IPS DF 4.7 (cell line): Measurements from ENCODE around the gene GBE1.

Experiments used
- DNase-seq: peaks from one replicate; pipeline ENCODE4 v3.0.0-alpha.2; 2013; ENCODE audit warnings: low spot score; ENCODE audit errors: extremely low read depth

Gene GBE1

DNA sequence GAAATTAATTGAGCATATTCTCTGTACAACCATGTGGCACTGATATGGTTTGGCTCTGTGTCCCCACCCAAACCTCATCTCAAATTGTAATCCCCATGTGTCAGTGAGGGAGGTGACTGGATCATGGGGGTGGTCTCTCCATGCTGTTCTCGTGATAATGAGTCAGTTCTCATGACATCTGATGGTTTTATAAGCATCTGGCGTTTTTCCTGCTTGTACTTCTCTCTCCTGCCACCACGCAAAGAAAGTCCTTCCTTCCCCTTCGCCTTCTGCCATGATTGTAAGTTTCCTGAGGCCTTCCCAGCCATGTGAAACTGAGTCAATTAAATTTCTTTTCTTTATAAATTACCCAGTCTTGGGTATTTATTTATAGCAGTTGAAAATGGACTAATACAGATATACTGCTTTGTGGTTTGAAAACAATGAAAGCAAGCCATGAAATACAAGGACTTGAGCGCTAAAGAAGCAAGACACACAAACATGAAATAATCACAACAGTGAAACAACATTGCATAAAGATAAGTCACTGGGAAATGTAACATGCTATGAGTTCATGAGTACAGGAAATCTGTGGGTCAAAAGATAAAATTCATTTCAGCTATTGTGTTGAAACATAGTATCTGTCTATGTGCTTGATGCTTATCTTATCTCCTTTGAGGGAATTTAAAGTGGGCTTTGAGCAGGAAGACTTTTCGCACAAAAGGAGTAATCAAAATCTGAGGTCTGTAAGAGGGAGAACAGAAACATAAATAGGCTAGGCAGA lies 288.7 kb downstream of the GBE1 start:
- DNase-seq = no peak

DNA sequence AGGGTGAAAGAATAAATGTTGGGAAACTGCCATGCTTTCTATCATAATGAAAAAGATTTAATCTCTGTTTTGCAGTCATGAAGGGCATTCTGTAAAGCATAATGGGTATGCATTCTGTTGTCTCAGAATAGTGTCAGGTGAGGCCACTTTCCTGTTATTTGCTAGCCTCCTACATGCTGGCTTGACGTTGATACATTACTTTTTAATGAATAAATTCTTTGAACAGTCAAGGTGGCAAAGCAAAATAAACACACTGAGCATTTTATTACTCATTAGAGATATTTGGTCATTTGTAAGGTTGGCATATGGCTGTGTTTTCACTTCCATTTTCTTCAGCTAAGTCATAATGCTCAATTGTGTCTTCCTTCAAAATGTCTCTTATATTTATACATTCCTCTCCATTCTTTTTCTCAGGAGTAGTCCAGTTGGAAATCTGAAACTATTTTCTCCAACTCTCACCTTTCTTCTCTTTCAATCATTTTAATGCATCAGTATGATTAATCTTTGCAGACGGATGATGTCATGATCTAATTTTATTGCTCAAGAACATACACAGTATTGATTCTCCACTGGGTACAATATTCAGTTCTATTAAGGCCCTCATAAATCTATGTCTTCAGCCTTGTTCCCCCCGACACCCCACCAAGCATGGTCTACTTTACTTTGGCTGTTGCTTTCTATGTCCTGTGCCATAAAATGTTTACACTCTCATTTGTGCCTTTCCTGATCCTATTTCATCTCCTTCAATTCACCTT lies 290.7 kb downstream of the GBE1 start:
- no peak for DNase-seq

DNA sequence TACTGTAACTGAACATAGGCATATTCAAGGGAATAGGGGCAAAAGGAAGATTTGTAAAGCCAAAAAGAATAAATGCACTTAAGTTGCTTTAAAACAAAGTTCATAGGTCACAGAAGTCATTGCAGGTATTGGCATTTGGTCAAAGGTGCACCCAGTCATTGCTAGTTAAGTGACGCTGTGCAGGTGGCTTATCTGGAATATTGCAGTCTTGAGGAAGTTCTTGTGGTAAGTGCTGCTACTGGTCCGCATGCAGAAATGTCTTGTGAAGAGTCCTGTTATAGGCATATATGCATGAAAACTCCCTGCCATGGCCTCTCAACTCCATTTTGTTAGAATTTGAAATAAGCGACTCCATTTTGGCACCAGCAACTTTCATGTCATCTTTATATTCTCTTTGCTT lies 293.1 kb downstream of the GBE1 start:
- no peak for DNase-seq

DNA sequence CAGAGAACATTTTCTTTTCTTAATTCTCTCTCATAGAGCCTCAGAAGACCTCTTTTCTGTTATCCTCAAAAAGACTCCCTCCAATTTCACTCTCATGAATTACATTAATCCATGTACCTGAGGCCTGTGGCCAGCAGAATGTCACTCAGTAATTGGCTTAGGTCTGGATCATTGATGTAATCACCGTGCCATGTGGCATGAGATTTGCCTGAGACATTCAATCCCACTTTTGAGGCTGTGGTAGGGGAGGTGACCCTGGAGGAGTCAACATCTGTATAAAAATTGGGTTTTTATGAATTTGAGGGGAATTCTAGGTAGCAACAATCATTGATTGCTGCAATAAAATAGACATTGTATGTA lies 295.3 kb downstream of the GBE1 start:
- DNase-seq = no peak

DNA sequence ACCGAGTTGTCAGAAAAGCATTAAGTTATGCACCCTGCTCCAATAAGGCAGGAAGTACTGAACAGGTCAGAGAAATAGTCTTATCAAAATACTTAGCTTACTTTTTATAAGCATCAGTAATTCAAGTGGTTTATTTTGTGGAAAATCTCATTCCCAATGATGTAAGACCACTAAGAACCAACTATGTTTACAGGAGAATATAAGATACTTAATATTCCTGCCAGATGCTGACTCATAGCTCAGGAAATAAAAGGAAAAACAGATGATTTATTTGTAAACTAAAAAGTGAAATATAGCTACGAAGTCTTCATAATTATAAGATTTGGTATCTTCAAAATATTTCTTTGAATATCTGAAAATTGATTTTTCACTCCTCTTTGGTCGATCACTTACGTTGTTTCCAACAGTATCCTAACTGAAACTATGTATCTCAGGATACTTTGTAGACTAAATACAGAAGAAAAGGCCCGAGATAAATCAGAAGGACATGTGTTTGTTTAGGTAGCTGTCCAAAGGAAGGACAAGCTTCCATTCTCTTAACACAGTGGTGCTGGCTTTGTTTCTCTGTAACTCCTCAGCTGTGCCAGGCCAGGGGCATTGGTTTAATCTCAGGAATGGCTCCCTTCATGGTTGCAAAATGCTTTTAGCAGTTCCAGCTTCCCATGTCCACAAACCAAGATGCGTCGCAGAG lies 295.8 kb downstream of the GBE1 start:
- DNase-seq = no peak

DNA sequence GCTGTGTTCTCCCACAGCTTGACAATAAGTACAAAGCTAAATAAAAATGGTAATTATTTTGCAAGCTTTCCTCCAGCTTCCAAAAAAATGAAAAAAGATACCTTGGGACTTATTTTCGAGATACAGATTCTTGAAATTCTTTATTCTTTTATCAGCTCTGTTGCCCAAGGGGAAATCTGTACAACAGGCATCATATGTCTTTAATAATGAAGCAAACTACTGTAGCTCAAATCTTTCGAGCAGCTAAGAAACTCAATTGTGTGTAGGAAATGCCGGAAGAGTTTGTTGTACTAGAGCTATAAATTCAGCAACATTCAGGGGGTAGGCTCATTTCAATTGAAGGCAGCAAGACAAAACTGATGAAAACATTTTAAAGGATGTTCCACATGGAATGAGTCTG lies 297.7 kb downstream of the GBE1 start:
- no peak for DNase-seq

DNA sequence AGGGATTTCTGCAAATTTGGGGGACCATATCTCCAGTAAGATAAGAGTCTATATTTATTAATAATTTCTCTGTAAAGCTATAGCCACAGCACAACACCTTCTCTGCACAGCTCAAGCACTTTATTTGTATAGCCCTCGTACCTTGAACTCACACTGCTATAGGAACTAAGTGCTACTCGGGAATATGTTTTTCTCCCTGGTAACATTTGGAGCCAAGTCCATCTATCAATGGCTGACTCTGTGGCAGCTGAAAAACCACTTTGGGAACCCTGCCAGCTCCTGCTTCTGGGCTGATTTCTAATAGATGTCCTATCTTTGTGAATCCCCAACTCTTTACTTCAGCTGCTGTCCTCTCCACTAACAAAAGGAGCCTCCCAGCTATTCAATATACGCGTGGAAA lies 298.5 kb downstream of the GBE1 start:
- DNase-seq = no peak

DNA sequence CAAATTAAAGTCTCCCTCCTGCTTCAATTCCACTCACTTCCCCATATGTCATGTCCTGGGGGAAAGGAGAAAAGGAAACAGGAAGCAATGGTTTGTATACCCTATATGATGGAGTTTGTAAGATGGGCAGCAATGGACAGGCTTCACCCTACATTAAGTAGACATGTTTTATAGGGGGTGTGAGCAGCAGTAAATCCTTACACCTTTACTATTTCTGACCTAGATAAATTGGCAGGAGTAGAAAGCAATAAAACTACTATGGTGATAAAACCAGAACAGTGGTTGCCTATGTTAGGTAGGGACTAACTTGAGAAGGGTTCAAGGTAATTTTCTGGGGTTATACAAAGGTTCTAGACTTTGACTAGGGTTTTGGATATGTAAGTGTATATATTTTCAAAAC lies 301.7 kb downstream of the GBE1 start:
- no peak for DNase-seq

DNA sequence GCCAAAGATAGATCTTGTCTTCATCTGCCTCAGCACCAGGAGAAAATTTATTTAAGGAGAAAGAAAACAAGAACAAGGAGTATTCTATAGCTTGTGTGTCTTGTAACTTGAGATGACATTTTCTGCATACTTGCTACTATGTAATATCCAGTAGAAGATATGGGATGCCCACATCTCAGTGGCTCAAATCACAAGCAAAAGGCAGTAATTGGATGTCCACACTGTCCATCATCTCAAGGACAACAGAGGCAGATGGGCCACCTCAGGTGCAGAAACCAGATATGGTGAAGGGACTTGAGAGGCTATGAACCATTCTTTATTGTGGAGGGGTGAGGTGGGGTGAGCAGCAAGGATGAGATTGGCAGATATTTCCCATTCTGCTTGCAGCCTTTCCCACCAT lies 309.0 kb downstream of the GBE1 start:
- DNase-seq = no peak

DNA sequence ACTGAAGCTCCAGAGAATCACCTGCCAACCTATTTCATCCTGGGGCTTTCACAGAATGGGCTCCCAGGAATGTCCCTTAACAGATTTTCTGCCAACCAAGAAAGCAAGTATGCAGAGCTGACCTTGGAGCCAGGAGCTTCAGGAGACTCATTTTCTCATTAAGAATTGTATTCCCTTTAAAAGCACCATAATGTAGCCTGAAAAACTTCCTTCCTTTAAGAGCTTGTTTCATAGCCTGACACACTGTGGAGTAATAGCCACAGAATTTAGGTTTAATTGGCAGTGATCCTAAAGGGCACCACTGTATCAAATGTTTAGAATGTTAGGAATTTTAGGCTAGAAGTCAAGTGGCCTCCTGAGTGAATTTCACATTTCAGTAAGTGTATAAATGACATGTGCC lies 309.8 kb downstream of the GBE1 start:
- DNase-seq = no peak

DNA sequence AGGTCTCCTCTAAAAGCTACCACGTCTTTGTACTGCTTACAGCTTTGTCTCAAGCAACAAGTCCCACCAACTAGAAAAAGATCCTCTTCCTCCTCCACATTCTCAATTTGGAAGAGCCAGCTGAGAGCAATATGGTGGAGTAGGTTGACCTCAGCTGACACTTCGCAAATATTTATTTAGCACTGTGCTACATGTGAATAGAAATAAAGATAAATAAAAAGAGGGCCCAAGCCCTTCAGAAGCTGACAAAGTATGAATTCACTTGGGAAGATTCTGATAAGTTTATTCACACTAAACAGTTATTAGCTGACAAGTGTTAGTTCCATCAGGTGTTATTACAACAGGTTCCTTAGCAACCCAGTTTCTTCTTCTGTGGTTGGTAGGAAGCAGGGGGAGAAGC lies 310.3 kb downstream of the GBE1 start:
- DNase-seq = no peak

DNA sequence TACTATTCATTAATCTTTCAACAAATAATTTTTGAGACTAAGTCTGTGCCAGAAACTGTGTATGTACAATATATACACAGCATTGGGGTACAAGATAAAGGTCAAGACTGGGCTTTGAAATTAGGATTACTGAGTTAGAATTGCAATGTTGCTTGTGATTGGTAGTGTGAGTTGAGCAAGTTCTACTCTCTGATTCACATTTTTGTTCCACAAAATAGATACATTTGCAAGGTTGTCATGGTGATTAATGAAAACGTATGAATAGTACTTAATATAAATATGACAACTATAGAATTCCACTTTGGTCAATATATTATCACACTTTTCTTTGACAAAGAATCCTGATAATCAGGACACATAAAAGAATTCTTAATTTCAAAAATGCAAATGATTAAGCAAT lies 314.6 kb downstream of the GBE1 start:
- DNase-seq = no peak

DNA sequence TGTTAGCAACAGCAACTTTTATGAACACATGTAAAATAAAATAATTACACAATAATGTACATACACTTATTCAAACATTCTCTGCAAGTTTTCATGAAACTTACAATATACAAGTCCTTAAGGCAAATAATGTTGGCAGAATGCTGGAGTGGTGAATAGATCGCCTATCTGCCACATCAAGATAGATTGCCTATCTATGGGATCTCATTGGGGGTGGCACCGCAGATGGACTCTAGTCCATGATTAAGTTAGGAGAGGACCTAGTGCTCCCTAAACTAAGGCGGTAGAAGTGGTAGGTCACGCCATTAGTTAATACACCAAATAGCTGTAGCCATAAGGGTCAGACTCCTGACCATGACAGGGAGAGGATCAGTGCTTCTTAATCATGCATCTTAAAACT lies 315.7 kb downstream of the GBE1 start:
- no peak for DNase-seq

DNA sequence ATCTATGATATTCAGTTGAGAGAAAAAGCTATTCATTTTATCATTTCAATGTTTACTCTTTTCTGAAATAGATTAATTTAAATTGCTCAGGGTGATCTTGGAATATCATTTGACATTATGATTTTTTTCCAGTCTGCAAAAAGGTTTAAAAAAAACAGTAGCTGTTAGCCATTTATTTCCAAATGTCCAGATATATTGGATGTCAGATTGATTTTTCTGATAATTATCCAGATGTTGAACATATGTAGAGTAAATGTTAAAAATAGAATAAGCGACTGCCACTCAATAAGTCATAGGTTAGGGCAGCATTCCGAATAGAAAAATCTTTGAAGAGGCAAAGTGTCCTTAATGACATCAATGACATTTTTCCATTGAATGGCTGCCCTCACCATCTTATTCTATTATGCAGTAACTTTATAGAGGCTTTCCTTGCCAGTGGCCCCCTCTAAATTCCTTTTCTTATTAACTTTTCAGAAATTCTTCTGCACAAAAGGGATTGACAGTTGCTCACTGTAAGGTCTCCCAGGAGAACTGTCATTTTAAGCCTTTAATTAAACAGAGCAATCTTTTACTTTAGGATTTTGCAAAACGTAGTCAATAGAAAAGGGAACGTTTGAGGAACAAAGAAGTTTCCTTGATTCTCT lies 316.5 kb downstream of the GBE1 start:
- no peak for DNase-seq

DNA sequence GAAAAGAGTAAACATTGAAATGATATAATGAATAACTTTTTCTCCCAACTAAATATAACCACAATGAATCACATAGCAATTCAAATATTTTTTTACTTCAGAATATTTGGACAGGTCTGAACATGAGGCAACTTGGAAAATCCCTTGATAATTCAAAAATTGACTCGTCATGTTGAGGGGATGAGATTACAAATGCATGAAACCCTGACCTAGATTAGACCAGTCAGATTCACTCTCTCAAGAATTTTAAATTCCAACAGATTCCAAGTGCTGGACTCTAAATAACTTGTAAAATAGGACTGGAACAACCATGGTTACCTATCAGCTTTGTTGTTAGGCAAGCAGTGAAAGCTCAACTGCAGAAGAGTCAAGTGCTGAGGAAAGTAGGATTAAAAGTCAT lies 317.5 kb downstream of the GBE1 start:
- no peak for DNase-seq

DNA sequence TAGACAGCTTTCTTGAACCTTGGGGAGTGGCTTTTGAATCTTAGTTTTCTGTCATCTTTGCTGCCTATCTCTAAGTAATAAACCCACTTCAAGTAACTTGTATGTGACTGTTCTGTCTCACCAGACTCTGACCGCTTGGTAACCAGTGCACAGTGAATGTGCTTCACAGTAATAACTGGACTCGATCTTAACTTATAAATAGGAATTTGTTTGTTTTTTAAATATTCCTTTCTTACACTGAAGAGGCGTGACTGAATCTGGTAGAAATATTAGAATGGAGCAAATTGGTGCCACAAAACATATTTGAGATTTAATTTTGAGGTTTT lies 318.0 kb downstream of the GBE1 start:
- DNase-seq = no peak

DNA sequence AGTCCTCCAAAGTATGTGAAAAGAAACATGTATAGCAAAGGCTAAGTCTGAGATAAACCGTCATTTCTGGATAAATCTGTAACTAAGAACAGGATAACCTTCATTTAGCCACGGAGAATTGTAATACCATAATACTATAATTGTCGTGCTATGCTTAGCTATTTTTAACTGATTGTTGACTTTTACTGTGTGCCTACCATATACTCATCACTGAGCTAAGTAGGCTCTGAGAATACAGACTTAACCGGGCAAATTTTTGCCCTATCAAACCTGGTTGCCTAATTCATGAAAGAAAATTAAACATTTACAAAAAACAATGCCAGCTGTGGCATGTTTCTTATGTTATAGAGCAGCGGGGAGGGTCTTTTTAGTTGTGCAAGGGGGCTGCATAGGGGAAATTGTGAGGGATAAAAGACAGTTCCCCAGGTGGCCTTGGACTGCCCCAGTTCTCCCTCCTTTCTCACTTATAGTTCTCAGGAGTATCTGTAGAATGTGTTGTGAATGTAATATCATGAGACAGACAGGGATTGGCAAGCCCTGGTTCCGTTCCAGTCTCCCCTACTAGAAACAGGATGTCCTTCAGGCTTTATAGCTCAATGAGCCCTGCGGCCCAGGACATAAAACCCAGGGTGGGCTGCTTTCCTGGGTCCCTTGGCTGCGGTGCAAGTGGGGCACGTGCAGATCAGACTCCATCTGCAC lies 318.5 kb downstream of the GBE1 start:
- no peak for DNase-seq

DNA sequence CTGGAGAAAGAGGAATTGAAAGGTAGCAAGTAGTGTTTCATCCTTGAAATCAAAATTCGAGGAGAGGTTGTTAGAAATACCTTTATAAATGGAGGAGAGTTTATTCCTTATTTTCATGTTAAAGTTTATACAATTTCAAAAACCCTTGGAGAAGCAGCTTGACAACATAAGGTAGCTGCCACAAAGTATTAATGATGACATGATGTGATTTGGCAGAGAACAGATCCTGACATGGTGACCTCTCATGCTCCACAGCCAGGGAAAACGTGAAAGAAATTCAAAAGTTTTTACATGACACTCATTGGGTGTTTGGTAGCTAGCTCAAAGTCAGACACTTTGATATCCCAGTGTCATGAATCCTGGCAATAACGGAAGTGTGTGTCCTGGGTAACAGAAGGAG lies 320.8 kb downstream of the GBE1 start:
- no peak for DNase-seq
